Panc1 (cell line): Measurements from ENCODE around the gene DNAJB8. TPM values are rescaled to one million over a fixed set of nuclear protein-coding genes. Genes with fewer than 3 reads are reported as not detected.

Experiments used
- ATAC-seq: fragments of 200-7000 bp; cut with Tn5 transposase; 2 replicates; pipeline ENCODE4 v1.9.1; 2020; ENCODE audit warnings: mild to moderate bottlenecking, moderate library complexity
- BruUV-seq: library from RNA; stranded (reverse); fragments of 400-500 nt; replicated peaks from 2 replicates; lab custom pipeline; 2021; lab: Mats Ljungman, UMichigan
- CTCF ChIA-PET: fragments of 300-600 bp; sonication (Branson Sonifier 250); formaldehyde crosslinking; loops from one replicate; lab custom pipeline; 2022; ENCODE audit warnings: antibody characterized with exemption; lab: Charles Lee
- POLR2A ChIA-PET: fragments of 300-600 bp; sonication (Branson Sonifier 250); formaldehyde crosslinking; loops from one replicate; lab custom pipeline; 2022; ENCODE audit warnings: antibody characterized with exemption; lab: Charles Lee
- DNase-seq: peaks from one replicate; pipeline ENCODE4 v3.0.0-alpha.2; 2010; ENCODE audit warnings: low read depth, low spot score
- H3K27ac ChIP-seq: 2 replicates; pipeline ENCODE4 v1.5.1; 2011; ENCODE audit warnings: mild to moderate bottlenecking, low read length, inconsistent platforms
- H3K27me3 ChIP-seq: fragments of 200-500 bp; sonication (Bioruptor generic); 2 replicates; pipeline ENCODE4 v1.6.0; 2014; ENCODE audit warnings: low read length, inconsistent platforms; ENCODE audit not compliant: control insufficient read depth, insufficient read depth
- H3K36me3 ChIP-seq: fragments of 200-500 bp; sonication (Bioruptor generic); 2 replicates; pipeline ENCODE4 v1.5.1; 2014; ENCODE audit warnings: inconsistent platforms, mild to moderate bottlenecking, low read length, moderate library complexity; ENCODE audit not compliant: control insufficient read depth, insufficient read depth
- H3K4me1 ChIP-seq: 2 replicates; pipeline ENCODE4 v1.5.1; 2011; ENCODE audit warnings: inconsistent platforms, mild to moderate bottlenecking, low read length, moderate library complexity; ENCODE audit not compliant: control insufficient read depth, insufficient read depth
- H3K4me3 ChIP-seq, 2 experiments: 2 replicates each; pipeline ENCODE4 v1.5.1; 2011 to 2012; ENCODE audit warnings: low read depth in 2 of 2, low read length in 2 of 2, mild to moderate bottlenecking in 2 of 2, inconsistent platforms in 1 of 2, moderate library complexity in 1 of 2
- H3K9me3 ChIP-seq: fragments of 200-500 bp; sonication (Bioruptor generic); 2 replicates; pipeline ENCODE4 v1.5.1; 2014; ENCODE audit warnings: low read depth, mild to moderate bottlenecking, inconsistent platforms, low read length, moderate library complexity; ENCODE audit not compliant: control insufficient read depth, insufficient read depth
- CTCF ChIP-seq: fragments of 450-650 bp; IDR thresholded peaks from 2 replicates; pipeline ENCODE4 v1.5.1; 2017; ENCODE audit warnings: mild to moderate bottlenecking
- POLR2AphosphoS5 ChIP-seq: IDR thresholded peaks from 2 replicates; pipeline ENCODE4 v1.6.1; 2012; ENCODE audit warnings: mild to moderate bottlenecking, low read depth, low read length, moderate library complexity
- SIN3A ChIP-seq: IDR thresholded peaks from 2 replicates; pipeline ENCODE4 v1.6.1; 2012; ENCODE audit warnings: low read depth, mild to moderate bottlenecking, low read length, moderate library complexity, borderline replicate concordance; ENCODE audit not compliant: insufficient read depth
- TCF7L2 ChIP-seq: IDR thresholded peaks from 2 replicates; pipeline ENCODE4 v1.6.1; 2011; ENCODE audit warnings: mild to moderate bottlenecking, low read depth, low read length, inconsistent platforms
- in situ Hi-C: cut with HindIII; loops from 2 replicates; pipeline ENCODE4 v1.10.0; 2016; ENCODE audit warnings: low sequenced_read_pairs, low pct_unique_long_range_greater_than_20kb
- intact Hi-C: fragments of 100-400 bp; cut with micrococcal nuclease; formaldehyde crosslinking; loops from one replicate; pipeline ENCODE4 v1.10.0; 2022; ENCODE audit not compliant: unreplicated experiment
- total RNA-seq: library from RNA; stranded (reverse); gene quantifications from one replicate; pipeline ENCODE4 v1.2.1, GENCODE V29; 2021; ENCODE audit not compliant: unreplicated experiment
- TF ChIP-seq, protein P1 (sequence below), 2 experiments: IDR thresholded peaks; 2 replicates each; pipeline ENCODE4 v1.6.1; 2011 to 2012; ENCODE audit warnings: low read depth in 2 of 2, control low read depth in 1 of 2, low read length in 1 of 2, mild to moderate bottlenecking in 1 of 2, moderate library complexity in 1 of 2; ENCODE audit not compliant: insufficient read depth in 1 of 2

The DNAJB8 gene
- total RNA-seq, 1 experiment from 2014 or later: not detected

DNA sequence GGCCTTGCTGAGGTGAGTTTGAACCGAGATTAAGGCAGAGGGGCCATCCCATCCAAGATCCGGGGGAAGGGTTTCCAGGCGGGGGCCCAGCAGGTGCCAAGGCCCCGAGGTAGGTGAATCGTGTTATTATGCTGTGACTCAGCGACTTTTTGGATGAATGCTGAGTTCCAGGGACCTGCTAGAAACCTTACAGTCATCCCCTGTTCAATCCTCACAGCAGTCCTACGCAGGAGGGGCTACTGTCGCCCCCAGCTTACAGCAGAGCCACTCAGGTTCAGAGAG, 40.9 kb downstream of the DNAJB8 start:
- H3K9me3 ChIP-seq: no peaks in the 10 kb centered on the region
- in situ Hi-C loops: no loop called here
- no peak overlapping the region for H3K4me3 ChIP-seq
- no peaks in the 10 kb centered on the region for H3K36me3 ChIP-seq
- peaks cover 43% of the 10 kb centered on the region for H3K4me1 ChIP-seq
- peak overlapping the region; percentile 65; the same call in 1 of the 2 replicates for H3K27ac ChIP-seq
- DNase-seq: no peak
- BruUV-seq: no TSS peak
- H3K27me3 ChIP-seq: no peaks in the 10 kb centered on the region
- CTCF ChIA-PET: interaction anchor here (1.3 to 1.9 kb wide), 2 partner anchors 64 to 73 kb away, joined by 5 to 7 read pairs; no protein-coding TSS in a partner anchor
- ATAC-seq: no peak
- no peak for TF ChIP-seq SIN3A
- no peak for TF ChIP-seq POLR2AphosphoS5
- TF ChIP-seq TCF7L2: no peak
- TF ChIP-seq, protein P1, sequence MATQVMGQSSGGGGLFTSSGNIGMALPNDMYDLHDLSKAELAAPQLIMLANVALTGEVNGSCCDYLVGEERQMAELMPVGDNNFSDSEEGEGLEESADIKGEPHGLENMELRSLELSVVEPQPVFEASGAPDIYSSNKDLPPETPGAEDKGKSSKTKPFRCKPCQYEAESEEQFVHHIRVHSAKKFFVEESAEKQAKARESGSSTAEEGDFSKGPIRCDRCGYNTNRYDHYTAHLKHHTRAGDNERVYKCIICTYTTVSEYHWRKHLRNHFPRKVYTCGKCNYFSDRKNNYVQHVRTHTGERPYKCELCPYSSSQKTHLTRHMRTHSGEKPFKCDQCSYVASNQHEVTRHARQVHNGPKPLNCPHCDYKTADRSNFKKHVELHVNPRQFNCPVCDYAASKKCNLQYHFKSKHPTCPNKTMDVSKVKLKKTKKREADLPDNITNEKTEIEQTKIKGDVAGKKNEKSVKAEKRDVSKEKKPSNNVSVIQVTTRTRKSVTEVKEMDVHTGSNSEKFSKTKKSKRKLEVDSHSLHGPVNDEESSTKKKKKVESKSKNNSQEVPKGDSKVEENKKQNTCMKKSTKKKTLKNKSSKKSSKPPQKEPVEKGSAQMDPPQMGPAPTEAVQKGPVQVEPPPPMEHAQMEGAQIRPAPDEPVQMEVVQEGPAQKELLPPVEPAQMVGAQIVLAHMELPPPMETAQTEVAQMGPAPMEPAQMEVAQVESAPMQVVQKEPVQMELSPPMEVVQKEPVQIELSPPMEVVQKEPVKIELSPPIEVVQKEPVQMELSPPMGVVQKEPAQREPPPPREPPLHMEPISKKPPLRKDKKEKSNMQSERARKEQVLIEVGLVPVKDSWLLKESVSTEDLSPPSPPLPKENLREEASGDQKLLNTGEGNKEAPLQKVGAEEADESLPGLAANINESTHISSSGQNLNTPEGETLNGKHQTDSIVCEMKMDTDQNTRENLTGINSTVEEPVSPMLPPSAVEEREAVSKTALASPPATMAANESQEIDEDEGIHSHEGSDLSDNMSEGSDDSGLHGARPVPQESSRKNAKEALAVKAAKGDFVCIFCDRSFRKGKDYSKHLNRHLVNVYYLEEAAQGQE (IDR thresholded peaks at IDR 0.05; ENCODE audit: insufficient read depth in 1 of 2, low read depth in 2 of 2, low read length in 1 of 2): no peak
- no peak for TF ChIP-seq CTCF
- intact Hi-C loops: loop anchor here (2.0 kb wide), 2 partner anchors 77 to 159 kb away; no protein-coding TSS in a partner anchor
- POLR2A ChIA-PET: no interaction called here

DNA sequence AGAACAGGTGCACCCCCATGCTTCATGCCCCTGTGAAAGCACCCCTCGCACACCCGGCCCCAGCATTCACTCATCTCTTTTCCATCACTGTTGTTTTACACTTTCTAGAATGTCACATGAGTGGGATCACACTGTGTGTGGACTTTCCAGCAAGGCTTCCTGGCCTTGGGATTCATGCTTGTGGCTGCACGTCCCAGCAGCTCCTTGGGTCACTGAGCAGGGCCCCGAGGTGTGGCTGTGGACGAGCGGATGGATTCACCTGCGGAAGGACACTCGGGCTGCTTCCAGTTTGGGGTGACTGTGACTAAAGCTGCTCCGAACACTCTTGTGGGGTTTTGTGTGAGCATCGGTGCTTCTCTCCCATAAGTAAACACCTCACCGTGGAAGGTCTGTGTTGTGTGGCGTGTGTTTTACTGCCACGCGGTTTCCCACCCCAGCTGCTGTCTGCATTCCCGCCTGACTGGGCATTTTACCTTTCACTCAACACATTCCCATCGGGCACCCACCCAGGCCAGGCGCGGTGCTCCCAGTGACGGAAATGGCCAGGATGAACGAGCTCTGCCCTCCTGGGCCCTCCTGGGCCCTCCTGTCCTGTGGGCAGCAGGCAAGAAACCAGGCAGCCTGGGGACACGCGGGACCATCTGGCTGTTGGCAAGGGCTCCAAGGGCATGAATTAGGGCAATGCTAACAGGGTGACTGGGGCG, 41.4 kb downstream of the DNAJB8 start:
- ATAC-seq (no peak), DNase-seq (no peak)
- H3K27ac ChIP-seq: peak overlapping the region; percentile 65; the same call in 1 of the 2 replicates
- H3K36me3 ChIP-seq: no peaks in the 10 kb centered on the region
- no peaks in the 10 kb centered on the region for H3K27me3 ChIP-seq
- no peak overlapping the region for H3K4me3 ChIP-seq
- in situ Hi-C loops (no loop called here), intact Hi-C loops (no loop called here)
- TF ChIP-seq TCF7L2: no peak
- TF ChIP-seq SIN3A: no peak
- TF ChIP-seq CTCF: no peak
- no peak for TF ChIP-seq POLR2AphosphoS5
- TF ChIP-seq, protein P1 (IDR thresholded peaks at IDR 0.05; ENCODE audit: insufficient read depth in 1 of 2, low read depth in 2 of 2, low read length in 1 of 2): no peak
- no TSS peak for BruUV-seq
- CTCF ChIA-PET: interaction anchor here (0.6 to 1.9 kb wide), 4 partner anchors 56 to 74 kb away, joined by 4 to 7 read pairs (median 4); no protein-coding TSS in a partner anchor
- POLR2A ChIA-PET: no interaction called here
- no peaks in the 10 kb centered on the region for H3K9me3 ChIP-seq
- H3K4me1 ChIP-seq: peaks cover 47% of the 10 kb centered on the region
